Peyer's patch (tissue), 4 donors: ENCODE measurements around the gene PTPRK.

ENCODE experiments used
- CTCF ChIP-seq, 6 experiments: fragments of 450-650 bp in 4 of 6; fragments of 200-600 bp in 2 of 6; sonication (generic) in 1 of 6; IDR thresholded peaks; one replicate each; pipeline ENCODE4 v1.5.1; 2017 to 2019; ENCODE audit warnings: antibody characterized with exemption in 6 of 6, mild to moderate bottlenecking in 3 of 6, moderate library complexity in 1 of 6
- POLR2A ChIP-seq, 2 donors: fragments of 450-650 bp; IDR thresholded peaks; one replicate each; pipeline ENCODE4 v1.5.1; 2017; ENCODE audit warnings: antibody characterized with exemption in 2 of 2, mild to moderate bottlenecking in 2 of 2, moderate library complexity in 2 of 2

- no peak for TF ChIP-seq POLR2A (IDR thresholded peaks at IDR 0.05)
- no peak for TF ChIP-seq CTCF (IDR thresholded peaks at IDR 0.05)
These were observed 596.4 kb downstream of the PTPRK start for GRCh38 chr6:127924031-127924430.
